SK-N-SH treated with all-trans-retinoic acid at 6 μM for 48 hours (cell line): Measurements from ENCODE around the gene MRPS27.

Source experiments
- ATAC-seq: fragments of 200-7000 bp; cut with Tn5 transposase; 3 replicates; pipeline ENCODE4 v1.9.1; 2020; ENCODE audit warnings: mild to moderate bottlenecking, moderate library complexity
- BACH2 ChIP-seq: fragments of 250-450 bp; sonication (Bioruptor Pico); IDR thresholded peaks from 2 replicates; pipeline ENCODE4 v1.9.0; 2021; ENCODE audit warnings: mild to moderate bottlenecking, borderline replicate concordance
- CSDC2 ChIP-seq: fragments of 250-450 bp; sonication (Bioruptor Pico); IDR thresholded peaks from 2 replicates; pipeline ENCODE4 v1.5.0; 2020; ENCODE audit warnings: mild to moderate bottlenecking, moderate library complexity
- ESRRG ChIP-seq: fragments of 250-450 bp; sonication (Bioruptor Pico); IDR thresholded peaks from 2 replicates; pipeline ENCODE4 v1.6.1; 2021; ENCODE audit warnings: mild to moderate bottlenecking
- GLIS3 ChIP-seq: fragments of 250-450 bp; sonication (Bioruptor Pico); IDR thresholded peaks from 2 replicates; pipeline ENCODE4 v1.5.0; 2020; ENCODE audit warnings: mild to moderate bottlenecking, moderate library complexity
- ISL1 ChIP-seq: fragments of 250-450 bp; sonication (Bioruptor Pico); IDR thresholded peaks from 2 replicates; pipeline ENCODE4 v2.1.2; 2022; ENCODE audit warnings: mild to moderate bottlenecking, moderate library complexity
- OSR1 ChIP-seq: fragments of 250-450 bp; sonication (Bioruptor Pico); IDR thresholded peaks from 2 replicates; pipeline ENCODE4 v1.8.0; 2022; ENCODE audit warnings: moderate library complexity, mild to moderate bottlenecking, inconsistent platforms
- PPARA ChIP-seq: fragments of 250-450 bp; sonication (Bioruptor Pico); IDR thresholded peaks from 2 replicates; pipeline ENCODE4 v1.5.0; 2020; ENCODE audit warnings: mild to moderate bottlenecking, borderline replicate concordance
- RARB ChIP-seq: fragments of 250-450 bp; sonication (Bioruptor Pico); IDR thresholded peaks from 2 replicates; pipeline ENCODE4 v1.8.0; 2021; ENCODE audit warnings: mild to moderate bottlenecking, moderate library complexity
- SNAI2 ChIP-seq: fragments of 250-450 bp; sonication (Bioruptor Pico); IDR thresholded peaks from 2 replicates; pipeline ENCODE4 v1.5.0; 2020; ENCODE audit warnings: mild to moderate bottlenecking, moderate library complexity
- TCF4 ChIP-seq: fragments of 250-450 bp; sonication (Bioruptor Pico); IDR thresholded peaks from 2 replicates; pipeline ENCODE4 v1.8.0; 2021; ENCODE audit warnings: mild to moderate bottlenecking, moderate library complexity, borderline replicate concordance
- TOX ChIP-seq: fragments of 250-450 bp; sonication (Bioruptor Pico); IDR thresholded peaks from 2 replicates; pipeline ENCODE4 v1.8.0; 2021; ENCODE audit warnings: mild to moderate bottlenecking, moderate library complexity, borderline replicate concordance
- ZC3H10 ChIP-seq: fragments of 250-450 bp; sonication (Bioruptor Pico); IDR thresholded peaks from 2 replicates; pipeline ENCODE4 v1.5.1; 2021; ENCODE audit warnings: mild to moderate bottlenecking, moderate library complexity
- ZFP3 ChIP-seq: fragments of 250-450 bp; sonication (Bioruptor Pico); IDR thresholded peaks from 2 replicates; pipeline ENCODE4 v1.5.0; 2020; ENCODE audit warnings: mild to moderate bottlenecking, moderate library complexity
- ZFP30 ChIP-seq: fragments of 450-650 bp; formaldehyde crosslinking; IDR thresholded peaks from 2 replicates; pipeline ENCODE4 v1.5.0; 2022; ENCODE audit warnings: mild to moderate bottlenecking, moderate library complexity
- ZNF565 ChIP-seq: fragments of 450-650 bp; formaldehyde crosslinking; conservative IDR thresholded peaks from 2 replicates; pipeline ENCODE4 v1.5.0; 2020; ENCODE audit warnings: low read depth, mild to moderate bottlenecking, moderate library complexity
- ZNF70 ChIP-seq: fragments of 450-650 bp; formaldehyde crosslinking; IDR thresholded peaks from 2 replicates; pipeline ENCODE4 v1.5.0; 2020; ENCODE audit warnings: mild to moderate bottlenecking, moderate library complexity
- ZNF8 ChIP-seq: fragments of 450-650 bp; formaldehyde crosslinking; IDR thresholded peaks from 2 replicates; pipeline ENCODE4 v1.5.0; 2020; ENCODE audit warnings: mild to moderate bottlenecking, moderate library complexity
- TF ChIP-seq, protein P1 (sequence below): fragments of 250-450 bp; sonication (Bioruptor Pico); IDR thresholded peaks from 2 replicates; pipeline ENCODE4 v1.8.0; 2020; ENCODE audit warnings: mild to moderate bottlenecking, moderate library complexity, borderline replicate concordance
- TF ChIP-seq, protein P2 (sequence below): fragments of 250-450 bp; sonication (Bioruptor Pico); IDR thresholded peaks from 2 replicates; pipeline ENCODE4 v1.8.0; 2021; ENCODE audit warnings: low read depth, mild to moderate bottlenecking, moderate library complexity, borderline replicate concordance
- TF ChIP-seq, protein P3 (sequence below): fragments of 250-450 bp; sonication (Bioruptor Pico); IDR thresholded peaks from 2 replicates; pipeline ENCODE4 v1.5.1; 2020; ENCODE audit warnings: low read depth, mild to moderate bottlenecking, moderate library complexity
- TF ChIP-seq, protein P4 (sequence below): fragments of 250-450 bp; sonication (Bioruptor Pico); IDR thresholded peaks from 2 replicates; pipeline ENCODE4 v1.5.1; 2021; ENCODE audit warnings: mild to moderate bottlenecking, moderate library complexity

MRPS27 gene

DNA sequence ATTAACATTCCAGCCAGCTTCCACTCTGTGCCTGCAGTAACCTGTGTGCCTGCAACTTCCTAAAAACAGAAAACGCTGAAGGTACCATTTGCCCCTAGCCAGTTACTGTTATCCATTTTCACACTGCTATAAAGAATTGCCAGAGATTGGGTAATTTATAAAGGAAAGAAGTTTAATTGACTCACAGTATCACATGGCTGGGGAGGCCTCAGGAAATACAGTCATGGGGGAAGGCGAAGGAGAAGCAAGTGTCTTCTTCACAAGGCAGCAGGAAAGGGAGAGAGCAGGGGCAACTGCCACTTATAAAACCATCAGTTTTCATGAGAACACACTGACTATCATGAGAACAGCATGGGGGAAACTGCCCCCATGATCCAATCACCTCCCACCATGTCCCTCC is 31.3 kb upstream of the MRPS27 start (continued):
- TF ChIP-seq, protein P1, sequence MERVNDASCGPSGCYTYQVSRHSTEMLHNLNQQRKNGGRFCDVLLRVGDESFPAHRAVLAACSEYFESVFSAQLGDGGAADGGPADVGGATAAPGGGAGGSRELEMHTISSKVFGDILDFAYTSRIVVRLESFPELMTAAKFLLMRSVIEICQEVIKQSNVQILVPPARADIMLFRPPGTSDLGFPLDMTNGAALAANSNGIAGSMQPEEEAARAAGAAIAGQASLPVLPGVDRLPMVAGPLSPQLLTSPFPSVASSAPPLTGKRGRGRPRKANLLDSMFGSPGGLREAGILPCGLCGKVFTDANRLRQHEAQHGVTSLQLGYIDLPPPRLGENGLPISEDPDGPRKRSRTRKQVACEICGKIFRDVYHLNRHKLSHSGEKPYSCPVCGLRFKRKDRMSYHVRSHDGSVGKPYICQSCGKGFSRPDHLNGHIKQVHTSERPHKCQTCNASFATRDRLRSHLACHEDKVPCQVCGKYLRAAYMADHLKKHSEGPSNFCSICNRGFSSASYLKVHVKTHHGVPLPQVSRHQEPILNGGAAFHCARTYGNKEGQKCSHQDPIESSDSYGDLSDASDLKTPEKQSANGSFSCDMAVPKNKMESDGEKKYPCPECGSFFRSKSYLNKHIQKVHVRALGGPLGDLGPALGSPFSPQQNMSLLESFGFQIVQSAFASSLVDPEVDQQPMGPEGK (CRISPR knock-in tag): no peak
- TF ChIP-seq ZFP30: no peak
- TF ChIP-seq ZNF70 (CRISPR knock-in tag): no peak
- no peak for TF ChIP-seq ISL1 (CRISPR knock-in tag)
- TF ChIP-seq ZNF565: no peak
- TF ChIP-seq PPARA (CRISPR knock-in tag): no peak
- TF ChIP-seq OSR1: no peak
- TF ChIP-seq BACH2 (CRISPR knock-in tag): no peak
- TF ChIP-seq TCF4: no peak

DNA sequence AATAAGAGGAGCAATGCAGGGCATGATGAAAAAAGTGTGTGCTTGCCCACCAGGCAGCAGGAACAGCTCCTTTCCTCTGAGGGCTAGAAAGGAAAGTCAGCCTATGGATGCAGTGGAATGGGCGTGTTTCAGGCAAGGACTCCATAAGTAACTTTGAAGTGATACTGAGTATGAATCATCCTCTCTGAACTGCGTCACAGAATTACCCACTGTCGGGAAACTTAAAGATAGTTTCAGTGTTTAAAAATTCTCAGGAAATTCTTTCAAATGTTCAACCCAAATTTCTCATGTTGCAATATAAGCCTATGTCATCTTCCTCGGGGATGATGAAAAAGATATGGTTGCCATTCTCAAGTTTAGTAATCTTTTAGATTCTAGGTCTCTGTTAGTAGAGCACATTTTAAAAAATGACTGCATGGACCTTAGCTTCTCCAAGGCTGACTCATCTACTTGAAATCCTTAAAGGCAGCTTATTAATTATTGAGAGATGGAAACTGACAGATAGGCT is 27.8 kb upstream of the MRPS27 start:
- peak; percentile 98 for ATAC-seq
- no peak for TF ChIP-seq ZFP30
- no peak for TF ChIP-seq TCF4
- peak; percentile 16; the same call in 1 of the 2 replicates for TF ChIP-seq TOX
- no peak for TF ChIP-seq ZNF70 (CRISPR knock-in tag)
- TF ChIP-seq, protein P2, sequence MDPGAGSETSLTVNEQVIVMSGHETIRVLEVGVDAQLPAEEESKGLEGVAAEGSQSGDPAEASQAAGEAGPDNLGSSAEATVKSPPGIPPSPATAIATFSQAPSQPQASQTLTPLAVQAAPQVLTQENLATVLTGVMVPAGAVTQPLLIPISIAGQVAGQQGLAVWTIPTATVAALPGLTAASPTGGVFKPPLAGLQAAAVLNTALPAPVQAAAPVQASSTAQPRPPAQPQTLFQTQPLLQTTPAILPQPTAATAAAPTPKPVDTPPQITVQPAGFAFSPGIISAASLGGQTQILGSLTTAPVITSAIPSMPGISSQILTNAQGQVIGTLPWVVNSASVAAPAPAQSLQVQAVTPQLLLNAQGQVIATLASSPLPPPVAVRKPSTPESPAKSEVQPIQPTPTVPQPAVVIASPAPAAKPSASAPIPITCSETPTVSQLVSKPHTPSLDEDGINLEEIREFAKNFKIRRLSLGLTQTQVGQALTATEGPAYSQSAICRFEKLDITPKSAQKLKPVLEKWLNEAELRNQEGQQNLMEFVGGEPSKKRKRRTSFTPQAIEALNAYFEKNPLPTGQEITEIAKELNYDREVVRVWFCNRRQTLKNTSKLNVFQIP (CRISPR knock-in tag): no peak; the same call in 1 of the 2 replicates
- no peak for TF ChIP-seq CSDC2 (CRISPR knock-in tag)
- no peak for TF ChIP-seq PPARA (CRISPR knock-in tag)
- no peak for TF ChIP-seq SNAI2
- TF ChIP-seq, protein P3, sequence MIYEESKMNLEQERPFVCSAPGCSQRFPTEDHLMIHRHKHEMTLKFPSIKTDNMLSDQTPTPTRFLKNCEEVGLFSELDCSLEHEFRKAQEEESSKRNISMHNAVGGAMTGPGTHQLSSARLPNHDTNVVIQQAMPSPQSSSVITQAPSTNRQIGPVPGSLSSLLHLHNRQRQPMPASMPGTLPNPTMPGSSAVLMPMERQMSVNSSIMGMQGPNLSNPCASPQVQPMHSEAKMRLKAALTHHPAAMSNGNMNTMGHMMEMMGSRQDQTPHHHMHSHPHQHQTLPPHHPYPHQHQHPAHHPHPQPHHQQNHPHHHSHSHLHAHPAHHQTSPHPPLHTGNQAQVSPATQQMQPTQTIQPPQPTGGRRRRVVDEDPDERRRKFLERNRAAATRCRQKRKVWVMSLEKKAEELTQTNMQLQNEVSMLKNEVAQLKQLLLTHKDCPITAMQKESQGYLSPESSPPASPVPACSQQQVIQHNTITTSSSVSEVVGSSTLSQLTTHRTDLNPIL (CRISPR knock-in tag): no peak
- no peak for TF ChIP-seq ZNF8 (CRISPR knock-in tag)
- no peak for TF ChIP-seq RARB
- peak; percentile 60 for TF ChIP-seq ISL1 (CRISPR knock-in tag)
- TF ChIP-seq ZFP3 (CRISPR knock-in tag): no peak
- no peak for TF ChIP-seq ZC3H10 (CRISPR knock-in tag)
- TF ChIP-seq GLIS3 (CRISPR knock-in tag): no peak
- TF ChIP-seq, all 23 proteins: peak for 2

DNA sequence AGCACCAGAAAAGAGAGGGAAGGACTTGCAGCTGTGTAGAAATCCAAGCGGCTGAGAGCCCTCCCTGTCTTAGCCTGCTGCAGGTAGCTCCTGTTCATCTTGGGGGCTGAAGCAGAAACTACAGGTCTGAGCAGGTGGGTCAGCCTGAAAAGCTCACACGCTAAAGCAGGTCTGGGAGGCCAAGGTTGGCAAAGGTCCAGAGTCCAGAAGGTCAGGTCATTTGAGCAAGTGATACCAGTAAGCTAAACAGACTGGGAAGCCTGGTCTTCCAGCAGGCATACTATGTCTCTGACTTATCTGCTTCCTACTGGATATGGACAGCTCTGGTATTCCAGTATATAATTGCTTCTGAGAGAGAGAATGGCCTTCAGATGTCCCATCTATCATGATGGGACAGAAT is 26.4 kb upstream of the MRPS27 start:
- TF ChIP-seq ZNF70 (CRISPR knock-in tag): no peak
- no peak for TF ChIP-seq ESRRG
- TF ChIP-seq BACH2 (CRISPR knock-in tag): no peak
- TF ChIP-seq, protein P3 (CRISPR knock-in tag): no peak
- TF ChIP-seq, protein P1 (CRISPR knock-in tag): no peak
- TF ChIP-seq ISL1 (CRISPR knock-in tag): no peak
- TF ChIP-seq CSDC2 (CRISPR knock-in tag): no peak
- no peak for TF ChIP-seq ZNF565
- no peak for TF ChIP-seq OSR1
- TF ChIP-seq PPARA (CRISPR knock-in tag): no peak
- no peak for TF ChIP-seq SNAI2
- no peak for TF ChIP-seq ZC3H10 (CRISPR knock-in tag)
- no peak for TF ChIP-seq RARB
- TF ChIP-seq TOX: no peak
- TF ChIP-seq TCF4: no peak
- TF ChIP-seq ZFP3 (CRISPR knock-in tag): no peak
- TF ChIP-seq, protein P2 (CRISPR knock-in tag): no peak
- TF ChIP-seq, protein P4, sequence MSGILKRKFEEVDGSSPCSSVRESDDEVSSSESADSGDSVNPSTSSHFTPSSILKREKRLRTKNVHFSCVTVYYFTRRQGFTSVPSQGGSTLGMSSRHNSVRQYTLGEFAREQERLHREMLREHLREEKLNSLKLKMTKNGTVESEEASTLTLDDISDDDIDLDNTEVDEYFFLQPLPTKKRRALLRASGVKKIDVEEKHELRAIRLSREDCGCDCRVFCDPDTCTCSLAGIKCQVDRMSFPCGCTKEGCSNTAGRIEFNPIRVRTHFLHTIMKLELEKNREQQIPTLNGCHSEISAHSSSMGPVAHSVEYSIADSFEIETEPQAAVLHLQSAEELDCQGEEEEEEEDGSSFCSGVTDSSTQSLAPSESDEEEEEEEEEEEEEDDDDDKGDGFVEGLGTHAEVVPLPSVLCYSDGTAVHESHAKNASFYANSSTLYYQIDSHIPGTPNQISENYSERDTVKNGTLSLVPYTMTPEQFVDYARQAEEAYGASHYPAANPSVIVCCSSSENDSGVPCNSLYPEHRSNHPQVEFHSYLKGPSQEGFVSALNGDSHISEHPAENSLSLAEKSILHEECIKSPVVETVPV: no peak
- no peak for ATAC-seq
